C4-2B (cell line): ENCODE data around the gene SPINK1.
"Not testable (repeated sequence)": the region's sequence is repeated elsewhere in the genome, so short reads cannot be mapped to it uniquely, and the experiment has no call there.

Source experiments
- H3K27ac ChIP-seq: fragments of 450-650 bp; 2 replicates; pipeline ENCODE4 v1.5.1; 2017
- CTCF ChIP-seq: fragments of 450-650 bp; conservative IDR thresholded peaks from 2 replicates; pipeline ENCODE4 v1.5.1; 2017; ENCODE audit warnings: mild to moderate bottlenecking
- ZFX ChIP-seq: fragments of 450-650 bp; IDR thresholded peaks from 2 replicates; pipeline ENCODE4 v1.6.1; 2017

The SPINK1 gene

GRCh38 chr5:147869892-147870291 lies 38.4 kb upstream of the SPINK1 start:
- not testable (repeated sequence) for H3K27ac ChIP-seq

GRCh38 chr5:147869112-147869511 lies 37.6 kb upstream of the SPINK1 start:
- H3K27ac ChIP-seq, result no peak overlapping the region
- TF ChIP-seq CTCF (no peak), ZFX (no peak)

- no peak for TF ChIP-seq ZFX
- no peak for TF ChIP-seq CTCF
- H3K27ac ChIP-seq, result no peak overlapping the region
Measured at GRCh38 chr5:147863454-147864158, 32.1 kb upstream of the SPINK1 start.

- TF ChIP-seq CTCF, result no peak
- TF ChIP-seq ZFX, result no peak
- no peak overlapping the region for H3K27ac ChIP-seq
Measured at GRCh38 chr5:147860641-147861025, 29.2 kb upstream of the SPINK1 start.

GRCh38 chr5:147859962-147860640 lies 28.6 kb upstream of the SPINK1 start:
- no peak for TF ChIP-seq ZFX
- TF ChIP-seq CTCF, result no peak
- no peak overlapping the region for H3K27ac ChIP-seq

- TF ChIP-seq ZFX, result no peak
- TF ChIP-seq CTCF, result no peak
- H3K27ac ChIP-seq, result no peak overlapping the region
Measured at GRCh38 chr5:147858565-147858964, 27.1 kb upstream of the SPINK1 start.

- no peak overlapping the region for H3K27ac ChIP-seq
Measured at GRCh38 chr5:147857302-147858129, 26.0 kb upstream of the SPINK1 start.

More at GRCh38 chr5:147857302-147858129, 26.0 kb upstream of the SPINK1 start:
- no peak for TF ChIP-seq ZFX
- TF ChIP-seq CTCF, result peak; percentile 93
